HFFc6 (cell line): ENCODE data around the gene THOP1. TPM values are rescaled to one million over a fixed set of nuclear protein-coding genes. Genes with fewer than 3 reads are reported as not detected.
A peak's percentile ranks its signal among the peaks of the same experiment; 100 is the strongest.

Experiments
- DNase-seq: peaks from one replicate; pipeline ENCODE4 v3.0.0-alpha.2; 2018
- H3K27ac Mint-ChIP-seq: 2 replicates; pipeline ENCODE4 v1.8.0; 2020; ENCODE audit warnings: mild to moderate bottlenecking, mixed read lengths
- H3K27me3 Mint-ChIP-seq: 2 replicates; pipeline ENCODE4 v1.8.0; 2021; ENCODE audit warnings: mild to moderate bottlenecking, moderate library complexity, mixed read lengths; ENCODE audit not compliant: insufficient read depth
- H3K36me3 Mint-ChIP-seq: 2 replicates; pipeline ENCODE4 v1.8.0; 2021; ENCODE audit warnings: low read depth, mixed read lengths
- H3K4me1 Mint-ChIP-seq: 2 replicates; pipeline ENCODE4 v1.8.0; 2020; ENCODE audit warnings: low read depth, mixed read lengths
- H3K4me3 Mint-ChIP-seq: 2 replicates; pipeline ENCODE4 v1.8.0; 2020; ENCODE audit warnings: mild to moderate bottlenecking, moderate library complexity, mixed read lengths
- H3K9me3 Mint-ChIP-seq: 2 replicates; pipeline ENCODE4 v1.8.0; 2020; ENCODE audit warnings: mild to moderate bottlenecking, mixed read lengths
- total RNA-seq, 6 experiments: library from RNA; stranded (reverse); fragmentation: NEBNext Ultra II Directional; extraction: Animal tissue kit (Norgen Biotek cat#: 25700); gene quantifications; 2 replicates in 1 of 6; 3 replicates in 5 of 6; pipeline ENCODE4 v1.2.3, GENCODE V29; 2021
- TF ChIP-seq, protein P1 (sequence below): fragments of 200-600 bp; sonication (generic); IDR thresholded peaks from 2 replicates; pipeline ENCODE4 v1.5.0; 2021; ENCODE audit warnings: antibody characterized with exemption, mild to moderate bottlenecking

THOP1 gene
- total RNA-seq, 6 experiments from 2014 or later, result 83.7 to 114 (median 94.3) TPM

GRCh38 chr19:2798158-2798685, 12.9 kb downstream of the THOP1 start:
- Mint-ChIP-seq H3K4me1 (no peaks in the 10 kb centered on the region), H3K36me3 (peaks cover 23% of the 10 kb centered on the region), H3K27me3 (peaks cover 2% of the 10 kb centered on the region), H3K9me3 (no peaks in the 10 kb centered on the region), H3K27ac (no peak overlapping the region), H3K4me3 (no peak overlapping the region)
- TF ChIP-seq, protein P1, sequence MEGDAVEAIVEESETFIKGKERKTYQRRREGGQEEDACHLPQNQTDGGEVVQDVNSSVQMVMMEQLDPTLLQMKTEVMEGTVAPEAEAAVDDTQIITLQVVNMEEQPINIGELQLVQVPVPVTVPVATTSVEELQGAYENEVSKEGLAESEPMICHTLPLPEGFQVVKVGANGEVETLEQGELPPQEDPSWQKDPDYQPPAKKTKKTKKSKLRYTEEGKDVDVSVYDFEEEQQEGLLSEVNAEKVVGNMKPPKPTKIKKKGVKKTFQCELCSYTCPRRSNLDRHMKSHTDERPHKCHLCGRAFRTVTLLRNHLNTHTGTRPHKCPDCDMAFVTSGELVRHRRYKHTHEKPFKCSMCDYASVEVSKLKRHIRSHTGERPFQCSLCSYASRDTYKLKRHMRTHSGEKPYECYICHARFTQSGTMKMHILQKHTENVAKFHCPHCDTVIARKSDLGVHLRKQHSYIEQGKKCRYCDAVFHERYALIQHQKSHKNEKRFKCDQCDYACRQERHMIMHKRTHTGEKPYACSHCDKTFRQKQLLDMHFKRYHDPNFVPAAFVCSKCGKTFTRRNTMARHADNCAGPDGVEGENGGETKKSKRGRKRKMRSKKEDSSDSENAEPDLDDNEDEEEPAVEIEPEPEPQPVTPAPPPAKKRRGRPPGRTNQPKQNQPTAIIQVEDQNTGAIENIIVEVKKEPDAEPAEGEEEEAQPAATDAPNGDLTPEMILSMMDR, result no peak
- DNase-seq, result no peak

- no peak for DNase-seq
- Mint-ChIP-seq H3K4me3 (no peak overlapping the region), H3K36me3 (peaks cover 24% of the 10 kb centered on the region), H3K4me1 (no peaks in the 10 kb centered on the region), H3K27me3 (peaks cover 2% of the 10 kb centered on the region), H3K27ac (peak overlapping the region; percentile 40; the same call in 1 of the 2 replicates), H3K9me3 (no peaks in the 10 kb centered on the region)
- TF ChIP-seq, protein P1, result no peak
Observed at GRCh38 chr19:2798733-2799132, 13.4 kb downstream of the THOP1 start.

DNA sequence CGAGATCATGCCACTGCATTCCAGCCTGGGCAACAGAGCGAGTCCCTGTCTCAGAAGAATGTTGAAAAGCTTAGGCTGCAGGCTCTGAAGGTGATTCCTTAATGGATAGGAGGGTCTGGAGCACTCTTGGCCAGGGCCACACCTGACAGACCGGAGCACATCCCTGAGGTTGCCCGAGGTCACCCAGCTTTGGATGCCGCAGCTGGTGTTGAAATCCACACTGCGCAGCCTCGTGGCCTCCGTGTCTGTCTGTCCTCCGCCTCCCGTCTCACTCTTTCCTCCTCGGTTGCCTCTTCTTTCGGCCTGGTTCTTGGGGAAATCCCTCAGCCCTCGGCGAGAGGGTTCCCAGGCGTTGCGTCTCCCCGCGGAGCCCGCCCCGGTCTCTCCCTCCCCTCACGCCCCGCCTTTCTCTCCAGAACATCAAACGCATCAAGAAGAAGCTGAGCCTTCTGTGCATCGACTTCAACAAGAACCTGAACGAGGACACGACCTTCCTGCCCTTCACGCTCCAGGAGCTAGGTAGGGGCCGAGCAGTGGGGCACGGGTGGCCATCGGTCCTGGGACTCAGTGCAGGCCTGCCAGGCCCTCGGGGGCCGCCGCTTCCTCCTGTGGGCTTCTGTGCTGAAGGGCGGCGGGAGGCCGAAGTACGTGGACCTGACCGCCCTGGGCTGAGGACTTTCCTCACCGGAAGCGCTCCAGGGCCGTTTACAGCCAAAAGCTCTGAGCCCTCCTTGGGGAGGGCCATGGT, 14.1 kb downstream of the THOP1 start:
- Mint-ChIP-seq H3K4me3 (no peak overlapping the region), H3K27ac (peak overlapping the region; percentile 40; the same call in 1 of the 2 replicates), H3K27me3 (peaks cover 2% of the 10 kb centered on the region), H3K9me3 (no peaks in the 10 kb centered on the region), H3K4me1 (no peaks in the 10 kb centered on the region), H3K36me3 (peaks cover 24% of the 10 kb centered on the region)
- TF ChIP-seq, protein P1, result no peak
- no peak for DNase-seq

DNA sequence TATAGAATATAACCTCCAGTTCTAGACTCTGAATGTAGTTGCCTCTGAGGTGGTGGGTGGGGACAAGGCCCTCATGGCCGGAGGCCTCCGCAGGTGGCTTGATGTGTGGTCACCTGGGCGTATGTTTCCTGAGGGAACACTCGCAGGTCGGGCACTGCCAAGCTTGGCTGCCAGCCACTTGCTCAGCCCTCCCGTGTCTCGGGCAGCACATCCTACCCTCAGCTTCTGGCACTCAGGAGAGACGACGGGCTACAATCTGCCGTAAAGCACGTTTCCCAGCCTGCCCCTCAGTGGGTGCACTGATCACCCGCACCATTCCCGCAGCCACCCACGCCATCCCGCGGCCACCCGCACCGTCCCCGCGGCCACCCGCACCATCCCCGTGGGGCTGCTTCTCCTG, 15.2 kb downstream of the THOP1 start:
- no peak for DNase-seq
- peaks cover 2% of the 10 kb centered on the region for H3K27me3 Mint-ChIP-seq
- H3K4me3 Mint-ChIP-seq, result no peak overlapping the region
- TF ChIP-seq, protein P1, result no peak
- peaks cover 32% of the 10 kb centered on the region for H3K36me3 Mint-ChIP-seq
- no peak overlapping the region for H3K27ac Mint-ChIP-seq
- no peaks in the 10 kb centered on the region for H3K4me1 Mint-ChIP-seq
- H3K9me3 Mint-ChIP-seq, result no peaks in the 10 kb centered on the region

GRCh38 chr19:2802826-2803225, 17.5 kb downstream of the THOP1 start:
- TF ChIP-seq, protein P1, result no peak
- H3K27ac Mint-ChIP-seq, result no peak overlapping the region
- no peaks in the 10 kb centered on the region for H3K9me3 Mint-ChIP-seq
- H3K36me3 Mint-ChIP-seq, result peaks cover 32% of the 10 kb centered on the region
- H3K27me3 Mint-ChIP-seq, result peaks cover 2% of the 10 kb centered on the region
- no peaks in the 10 kb centered on the region for H3K4me1 Mint-ChIP-seq
- H3K4me3 Mint-ChIP-seq, result no peak overlapping the region
- no peak for DNase-seq
